Colonic mucosa (tissue), 4 donors: ENCODE measurements around the gene C12orf75. TPM values are rescaled to one million over a fixed set of nuclear protein-coding genes. Genes with fewer than 3 reads are reported as not detected.

Source experiments
- DNase-seq: peaks from one replicate; pipeline ENCODE4 v3.0.0-alpha.2; 2020
- H3K27ac ChIP-seq: fragments of 200-600 bp; one replicate; pipeline ENCODE4 v1.8.0; 2021
- H3K27me3 ChIP-seq: fragments of 200-600 bp; one replicate; pipeline ENCODE4 v1.8.0; 2021
- H3K36me3 ChIP-seq: fragments of 200-600 bp; one replicate; pipeline ENCODE4 v1.8.0; 2021
- H3K4me1 ChIP-seq: fragments of 200-600 bp; one replicate; pipeline ENCODE4 v1.8.0; 2021; ENCODE audit warnings: mild to moderate bottlenecking
- H3K4me3 ChIP-seq: fragments of 200-600 bp; one replicate; pipeline ENCODE4 v1.8.0; 2021
- H3K9ac ChIP-seq, 2 donors: one replicate each; pipeline ENCODE4 v1.7.0; 2013; ENCODE audit warnings: control low read depth in 2 of 2, low read depth in 2 of 2, low read length in 2 of 2
- H3K9me3 ChIP-seq: fragments of 200-600 bp; one replicate; pipeline ENCODE4 v1.8.0; 2021
- CTCF ChIP-seq: fragments of 200-600 bp; IDR thresholded peaks from one replicate; pipeline ENCODE4 v1.8.0; 2022; ENCODE audit warnings: antibody characterized with exemption, mild to moderate bottlenecking
- intact Hi-C: fragments of 100-400 bp; cut with DNase I; formaldehyde crosslinking; loops from one replicate; pipeline ENCODE4 v1.14.1; 2022
- total RNA-seq, 2 donors: library from RNA; stranded (reverse); fragmentation: NEBNext Ultra II Directional in 1 of 2; extraction: Animal tissue kit (Norgen Biotek cat#: 25700) in 1 of 2; gene quantifications; one replicate each; pipeline ENCODE4 v1.2.1, GENCODE V29; 2021
- donor health status: healthy.
- donor health status: DM: no; HTN: no; CAD: no.
- donor health status: DM: no; HTN: no; CAD: no.

The C12orf75 gene
- 100 to 1,000 TPM in 1 of 2 donors, 10 to 100 TPM in 1; 77.9 to 109 TPM for total RNA-seq

GRCh38 chr12:105330283-105330930, at the start of gene C12orf75:
Gene C12orf75 (plus strand): TSS chr12:105330691. CDS start chr12:105330892, 201 bp downstream.
- peak within 1 kb of the TSS; percentile 88 for H3K4me3 ChIP-seq
- intact Hi-C loops, result no loop called here
- TF ChIP-seq CTCF, result no peak
- H3K9me3 ChIP-seq, result no peaks in the 10 kb centered on the region
- no peaks in the 10 kb centered on the region for H3K4me1 ChIP-seq
- H3K36me3 ChIP-seq, result no peaks in the 10 kb centered on the region
- no peaks in the 10 kb centered on the region for H3K27me3 ChIP-seq
- peak within 1 kb of the TSS; percentile 43 for H3K27ac ChIP-seq
- DNase-seq, result peak; percentile 92
- H3K9ac ChIP-seq, result peak within 1 kb of the TSS; percentile 49 to 62

- Histone ChIP-seq H3K36me3 (no peaks in the 10 kb centered on the region), H3K9ac (no peak overlapping the region), H3K27ac (peak overlapping the region; percentile 37), H3K9me3 (no peaks in the 10 kb centered on the region), H3K27me3 (no peaks in the 10 kb centered on the region), H3K4me1 (no peaks in the 10 kb centered on the region), H3K4me3 (no peak overlapping the region)
- DNase-seq, result peak; percentile 50
- intact Hi-C loops, result no loop called here
- no peak for TF ChIP-seq CTCF
These were observed 49.4 kb upstream of the C12orf75 start for GRCh38 chr12:105280966-105281693.

- Histone ChIP-seq H3K27me3 (no peaks in the 10 kb centered on the region), H3K9ac (no peak overlapping the region), H3K4me3 (no peak overlapping the region), H3K9me3 (no peaks in the 10 kb centered on the region), H3K27ac (peak overlapping the region; percentile 37), H3K4me1 (no peaks in the 10 kb centered on the region), H3K36me3 (no peaks in the 10 kb centered on the region)
- peak; percentile 28 for DNase-seq
- TF ChIP-seq CTCF, result no peak
- intact Hi-C loops, result no loop called here
These were observed 48.8 kb upstream of the C12orf75 start for GRCh38 chr12:105281694-105282049.

- Histone ChIP-seq H3K36me3 (no peaks in the 10 kb centered on the region), H3K27ac (no peak overlapping the region), H3K4me1 (no peaks in the 10 kb centered on the region), H3K4me3 (no peak overlapping the region), H3K27me3 (no peaks in the 10 kb centered on the region), H3K9me3 (no peaks in the 10 kb centered on the region), H3K9ac (no peak overlapping the region)
- TF ChIP-seq CTCF, result no peak
- intact Hi-C loops, result no loop called here
- DNase-seq, result no peak
These were observed 45.1 kb upstream of the C12orf75 start for GRCh38 chr12:105285378-105285777.

GRCh38 chr12:105287408-105287807, 43.1 kb upstream of the C12orf75 start:
- no peak for TF ChIP-seq CTCF
- no peak overlapping the region for H3K9ac ChIP-seq
- H3K4me1 ChIP-seq, result no peaks in the 10 kb centered on the region
- intact Hi-C loops, result no loop called here
- H3K27me3 ChIP-seq, result no peaks in the 10 kb centered on the region
- H3K27ac ChIP-seq, result no peak overlapping the region
- H3K9me3 ChIP-seq, result no peaks in the 10 kb centered on the region
- H3K36me3 ChIP-seq, result no peaks in the 10 kb centered on the region
- H3K4me3 ChIP-seq, result no peak overlapping the region
- DNase-seq, result no peak
